Measurements from ENCODE around the gene EHMT2.
"Not testable (repeated sequence)": the region's sequence is repeated elsewhere in the genome, so short reads cannot be mapped to it uniquely, and the experiment has no call there.

EHMT2 gene

DNA sequence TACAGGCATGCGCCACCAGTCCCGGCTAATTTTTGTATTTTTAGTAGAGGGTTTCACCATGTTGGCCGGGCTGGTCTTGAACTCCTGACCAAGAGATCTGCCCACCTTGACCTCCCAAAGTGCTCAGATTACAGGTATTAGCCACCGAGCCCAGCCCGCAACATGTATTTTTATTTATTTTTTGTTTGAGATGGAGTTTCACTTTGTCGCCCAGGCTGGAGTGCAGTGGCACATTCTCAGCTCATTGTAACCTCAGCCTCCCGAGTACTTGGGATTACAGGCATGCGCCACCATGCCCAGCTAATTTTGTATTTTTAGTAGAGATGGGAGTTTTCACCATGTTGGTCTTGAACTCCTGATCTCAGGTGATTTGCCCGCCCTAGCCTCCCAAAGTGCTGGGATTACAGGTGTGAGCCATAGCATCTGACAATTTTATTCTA lies 59.4 kb downstream of the EHMT2 start:
- DNase-seq (ENCODE audit: low spot score) = not testable (repeated sequence)

GRCh38 chr6:31837369-31838113 lies 60.0 kb downstream of the EHMT2 start:
- DNase-seq (ENCODE audit: low spot score) = no peak

GRCh38 chr6:31836474-31837368 lies 60.8 kb downstream of the EHMT2 start:
- no peak for DNase-seq (ENCODE audit: low spot score)

GRCh38 chr6:31836047-31836473 lies 61.4 kb downstream of the EHMT2 start:
- DNase-seq (ENCODE audit: low spot score) = no peak

DNA sequence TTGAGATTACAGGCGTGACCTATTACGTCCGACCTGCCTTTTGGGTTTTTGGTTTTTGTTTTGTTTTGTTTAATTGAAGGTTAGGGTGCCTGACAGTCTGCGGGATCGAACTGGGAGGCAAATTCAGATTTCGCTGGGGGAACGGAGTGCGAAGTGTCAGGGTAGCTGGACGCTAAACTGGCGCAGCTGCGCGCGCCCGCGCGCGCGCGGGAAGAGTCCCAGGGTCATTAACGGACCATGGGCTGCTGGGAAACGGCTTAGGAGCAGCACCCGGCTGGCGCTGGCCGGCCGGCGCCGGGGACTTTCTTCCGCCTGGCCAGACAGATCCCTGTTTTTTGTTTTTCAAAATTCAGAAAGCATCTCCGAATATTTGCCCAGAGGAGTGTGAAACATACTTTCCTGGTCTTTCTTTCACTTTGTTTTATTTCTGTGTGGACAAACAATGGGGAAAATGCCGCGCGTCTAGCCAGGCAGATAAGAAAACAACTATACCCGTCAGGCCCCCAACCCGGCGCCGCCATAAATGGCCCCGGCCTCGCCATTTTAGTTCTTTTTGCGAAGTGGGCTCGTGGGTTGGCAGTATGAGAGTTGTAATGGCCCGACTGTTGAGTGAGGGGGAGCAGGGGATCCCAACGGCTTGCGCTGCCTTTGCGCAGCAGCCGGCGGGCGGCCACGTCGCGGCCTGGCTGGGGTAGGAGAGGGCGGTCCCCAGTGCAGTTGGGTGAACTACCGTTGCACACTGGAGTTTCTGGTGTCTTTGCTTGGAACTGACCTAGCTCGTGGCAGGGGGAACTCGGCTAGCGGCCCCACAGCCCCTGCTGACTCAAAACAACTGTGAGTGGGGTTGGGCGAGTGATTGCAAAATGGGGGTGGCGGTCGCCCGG lies 62.9 kb downstream of the EHMT2 start:
- peak; percentile 69 for DNase-seq (ENCODE audit: low spot score)

DNA sequence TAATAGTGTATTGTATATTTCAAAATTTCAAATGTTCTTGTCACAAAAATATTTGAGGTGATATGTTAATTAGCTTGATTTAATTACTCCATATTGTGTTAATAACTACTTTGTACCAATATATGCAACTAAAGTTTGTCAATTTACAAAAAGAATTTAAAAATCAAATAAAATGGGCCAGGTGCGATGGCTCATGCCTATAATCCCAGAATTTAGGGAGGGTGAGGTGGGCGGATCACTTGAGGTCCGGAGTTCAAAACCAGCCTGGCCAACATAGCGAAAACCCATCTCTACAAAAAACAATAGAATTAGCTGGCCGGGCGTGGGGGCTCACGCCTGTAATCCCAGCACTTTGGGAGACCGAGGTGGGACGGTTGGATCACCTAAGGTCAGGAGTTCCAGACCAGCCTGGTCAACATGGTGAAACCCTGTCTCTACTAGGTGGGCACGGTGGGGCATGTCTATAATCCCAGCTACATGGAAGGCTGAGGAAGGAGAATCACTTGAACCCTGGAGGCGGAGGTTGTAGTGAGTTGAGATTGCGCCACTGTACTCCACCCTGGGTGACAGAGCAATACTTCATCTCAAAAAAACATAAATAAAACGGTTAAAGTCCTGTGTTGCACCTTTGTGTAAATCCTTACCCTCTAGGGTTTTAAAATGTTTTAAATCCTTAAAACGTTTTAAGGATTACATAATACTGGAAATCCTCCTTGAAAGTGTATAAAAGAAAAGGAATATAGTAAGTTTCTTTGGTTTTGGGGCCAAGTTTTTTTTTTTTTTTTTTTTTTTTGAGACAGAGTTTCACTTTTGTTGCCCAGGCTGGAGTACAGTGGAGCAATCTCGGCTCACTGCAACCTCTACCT lies 65.9 kb downstream of the EHMT2 start:
- no peak for DNase-seq (ENCODE audit: low spot score)

GRCh38 chr6:31830886-31831335 lies 66.6 kb downstream of the EHMT2 start:
- DNase-seq (ENCODE audit: low spot score) = no peak
